SK-N-SH (cell line): ENCODE measurements around the gene PODNL1. TPM values are rescaled to one million over a fixed set of nuclear protein-coding genes. Genes with fewer than 3 reads are reported as not detected.

ENCODE experiments used
- CTCF ChIA-PET: fragments of 300-600, 350-600 bp; formaldehyde crosslinking; extraction: SDS; loops from one replicate; lab custom pipeline; 2021; lab: Yijun Ruan, JAX
- POLR2A ChIA-PET: fragments of 350-600 bp; sonication (Branson Sonifier 250); formaldehyde crosslinking; extraction: SDS; loops from one replicate; lab custom pipeline; 2020; ENCODE audit warnings: antibody characterized with exemption, inconsistent platforms; lab: Yijun Ruan, JAX
- DNase-seq: peaks from one replicate; pipeline ENCODE4 v3.0.0; 2012
- H2AFZ ChIP-seq: fragments of 200-600 bp; sonication (generic); 2 replicates; pipeline ENCODE4 v1.8.1; 2016; ENCODE audit warnings: antibody characterized with exemption, mild to moderate bottlenecking, low read depth
- H3F3A ChIP-seq: fragments of 200-600 bp; sonication (generic); replicated peaks from 2 replicates; pipeline ENCODE3; 2016; ENCODE audit warnings: antibody characterized with exemption, mild to moderate bottlenecking; ENCODE audit not compliant: insufficient read depth
- H3K27ac ChIP-seq, 2 experiments: fragments of 200-500 bp in 1 of 2; fragments of 200-600 bp in 1 of 2; sonication (Bioruptor generic) in 1 of 2; sonication (generic), shearing (Covaris generic) in 1 of 2; 2 replicates each; pipeline versions ENCODE4 v1.5.1 to v1.6.1; 2014 to 2016; ENCODE audit warnings: low read depth in 2 of 2, inconsistent platforms in 1 of 2, low read length in 1 of 2, mild to moderate bottlenecking in 1 of 2, mixed read lengths in 1 of 2
- H3K27me3 ChIP-seq: fragments of 200-600 bp; sonication (generic), shearing (Covaris generic); 2 replicates; pipeline ENCODE4 v1.6.1; 2016; ENCODE audit warnings: mixed run types; ENCODE audit not compliant: insufficient read depth
- H3K36me3 ChIP-seq, 2 experiments: fragments of 200-500 bp in 1 of 2; fragments of 200-600 bp in 1 of 2; sonication (Bioruptor generic) in 1 of 2; sonication (generic) in 1 of 2; replicated peaks in 1 of 2; 2 replicates each; pipeline versions ENCODE3 to v1.5.1; 2014 to 2016; ENCODE audit warnings: low read length in 1 of 2, mild to moderate bottlenecking in 1 of 2; ENCODE audit not compliant: insufficient read depth in 2 of 2, control insufficient read depth in 1 of 2
- H3K4me1 ChIP-seq, 2 experiments: fragments of 200-500 bp in 1 of 2; fragments of 200-600 bp in 1 of 2; sonication (Bioruptor generic) in 1 of 2; sonication (generic), shearing (Covaris generic) in 1 of 2; 2 replicates each; pipeline versions ENCODE4 v1.5.1 to v1.6.1; 2014 to 2016; ENCODE audit warnings: low read depth in 1 of 2, low read length in 1 of 2, mixed run types in 1 of 2; ENCODE audit not compliant: insufficient read depth in 2 of 2, control insufficient read depth in 1 of 2
- H3K4me2 ChIP-seq: fragments of 200-600 bp; sonication (generic), shearing (Covaris generic); 2 replicates; pipeline ENCODE4 v1.6.1; 2017; ENCODE audit warnings: mixed run types
- H3K4me3 ChIP-seq, 2 experiments: fragments of 200-500 bp in 1 of 2; fragments of 200-600 bp in 1 of 2; sonication (Bioruptor generic) in 1 of 2; sonication (generic), shearing (Covaris generic) in 1 of 2; 2 replicates each; pipeline versions ENCODE4 v1.5.1 to v1.8.1; 2014 to 2016; ENCODE audit warnings: low read depth in 2 of 2, inconsistent platforms in 1 of 2, low read length in 1 of 2, mild to moderate bottlenecking in 1 of 2, mixed read lengths in 1 of 2, moderate library complexity in 1 of 2
- H3K79me2 ChIP-seq: fragments of 200-600 bp; sonication (generic); 2 replicates; pipeline ENCODE4 v1.8.1; 2017; ENCODE audit warnings: mild to moderate bottlenecking; ENCODE audit not compliant: insufficient read depth
- H3K9ac ChIP-seq: fragments of 200-600 bp; sonication (generic); 2 replicates; pipeline ENCODE4 v1.6.1; 2017; ENCODE audit warnings: mixed run types
- H3K9me2 ChIP-seq: fragments of 200-600 bp; sonication (generic); 2 replicates; pipeline ENCODE4 v1.6.1; 2017; ENCODE audit warnings: mixed run types
- H3K9me3 ChIP-seq: fragments of 200-600 bp; sonication (generic); 2 replicates; pipeline ENCODE4 v1.6.1; 2017; ENCODE audit warnings: mixed run types, mild to moderate bottlenecking, moderate library complexity
- H4K20me1 ChIP-seq: fragments of 200-600 bp; sonication (generic); 2 replicates; pipeline ENCODE4 v1.6.1; 2017; ENCODE audit warnings: mild to moderate bottlenecking, mixed run types; ENCODE audit not compliant: insufficient read depth
- ELF1 ChIP-seq: IDR thresholded peaks from 2 replicates; pipeline ENCODE4 v1.4.0; 2012
- EP300 ChIP-seq, 2 experiments: IDR thresholded peaks; 2 replicates each; pipeline versions ENCODE4 v1.4.0 to v1.6.1; 2012; ENCODE audit warnings: borderline replicate concordance in 1 of 2, low read depth in 1 of 2, low read length in 1 of 2
- GABPA ChIP-seq: IDR thresholded peaks from 2 replicates; pipeline ENCODE4 v1.4.0; 2012; ENCODE audit warnings: low read depth, mild to moderate bottlenecking
- JUND ChIP-seq: IDR thresholded peaks from 2 replicates; pipeline ENCODE4 v1.4.0; 2012
- MXI1 ChIP-seq: IDR thresholded peaks from 2 replicates; pipeline ENCODE4 v1.6.1; 2012; ENCODE audit warnings: mild to moderate bottlenecking, low read depth, low read length, improper control_type of control experiment
- NRF1 ChIP-seq: IDR thresholded peaks from 2 replicates; pipeline ENCODE4 v1.6.1; 2012; ENCODE audit warnings: low read depth, mild to moderate bottlenecking, low read length
- RAD21 ChIP-seq: IDR thresholded peaks from 2 replicates; pipeline ENCODE4 v1.6.1; 2012; ENCODE audit warnings: mild to moderate bottlenecking, low read length
- RCOR1 ChIP-seq: fragments of 150-350 bp; IDR thresholded peaks from 2 replicates; pipeline ENCODE4 v1.6.1; 2017; ENCODE audit warnings: antibody characterized with exemption, low read length
- RFX5 ChIP-seq: IDR thresholded peaks from 2 replicates; pipeline ENCODE4 v1.6.1; 2012; ENCODE audit warnings: mild to moderate bottlenecking, improper control_type of control experiment, low read length
- RXRA ChIP-seq: IDR thresholded peaks from 2 replicates; pipeline ENCODE4 v1.4.0; 2012; ENCODE audit warnings: low read depth, mild to moderate bottlenecking, borderline replicate concordance
- TAF1 ChIP-seq: IDR thresholded peaks from 2 replicates; pipeline ENCODE4 v1.6.1; 2012; ENCODE audit warnings: low read depth, mild to moderate bottlenecking, low read length, moderate library complexity, borderline replicate concordance
- TCF12 ChIP-seq: IDR thresholded peaks from 2 replicates; pipeline ENCODE4 v1.4.0; 2012
- TEAD4 ChIP-seq: IDR thresholded peaks from 2 replicates; pipeline ENCODE4 v1.4.0; 2012; ENCODE audit warnings: mild to moderate bottlenecking, borderline replicate concordance; ENCODE audit not compliant: insufficient read depth
- WGBS: methylation state at CpG from one replicate; pipeline ENCODE4 v1.1.6; 2017; ENCODE audit warnings: low lambda C conversion rate; 5-methylcytosine and 5-hydroxymethylcytosine counted together
- polyA plus RNA-seq, 3 experiments: library from polyadenylated mRNA; depleted of rRNA; stranded (reverse); fragments of >200 nt; gene quantifications; 2 replicates each; pipeline ENCODE4 v1.2.3, GENCODE V29; 2012
- TF ChIP-seq, protein P1 (sequence below): IDR thresholded peaks from 2 replicates; pipeline ENCODE4 v1.6.1; 2012; ENCODE audit warnings: mild to moderate bottlenecking, low read depth, low read length, moderate library complexity
- TF ChIP-seq, protein P2 (sequence below): fragments of 200-600 bp; sonication (generic); IDR thresholded peaks from 2 replicates; pipeline ENCODE4 v1.6.1; 2017; ENCODE audit warnings: antibody characterized with exemption, mild to moderate bottlenecking, moderate library complexity
- TF ChIP-seq, protein P3 (sequence below): fragments of 150-350 bp; IDR thresholded peaks from 2 replicates; pipeline ENCODE4 v1.6.1; 2016; ENCODE audit warnings: mild to moderate bottlenecking, low read depth, low read length
- TF ChIP-seq, protein P4 (sequence below): IDR thresholded peaks from 2 replicates; pipeline ENCODE4 v1.4.0; 2012; ENCODE audit warnings: low read depth, borderline replicate concordance

The PODNL1 gene
- polyA plus RNA-seq, 1 of the 3 experiments (the other 2 are of a cell fraction): 7.5 TPM

DNA sequence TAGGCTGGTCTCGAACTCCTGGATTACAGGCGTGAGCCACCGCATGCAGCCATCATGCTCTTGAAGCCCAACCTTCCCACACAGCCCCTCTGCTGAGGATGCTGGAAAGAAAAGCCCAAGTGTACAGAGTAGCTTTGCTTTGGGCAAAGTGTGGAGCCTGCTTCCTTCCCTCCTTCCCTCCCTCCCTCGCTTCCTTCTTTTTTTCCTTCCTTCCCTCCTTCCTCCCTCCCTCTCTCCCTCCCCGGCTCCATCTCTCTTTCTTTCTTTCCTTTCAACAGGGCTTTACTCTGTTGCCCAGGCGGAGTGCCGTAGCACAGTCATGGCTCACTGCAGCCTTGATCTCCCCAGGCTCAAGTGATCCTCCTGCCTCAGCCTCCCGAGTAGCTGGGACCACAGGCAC is 29.5 kb downstream of the PODNL1 start (continued):
- TF ChIP-seq, protein P1, sequence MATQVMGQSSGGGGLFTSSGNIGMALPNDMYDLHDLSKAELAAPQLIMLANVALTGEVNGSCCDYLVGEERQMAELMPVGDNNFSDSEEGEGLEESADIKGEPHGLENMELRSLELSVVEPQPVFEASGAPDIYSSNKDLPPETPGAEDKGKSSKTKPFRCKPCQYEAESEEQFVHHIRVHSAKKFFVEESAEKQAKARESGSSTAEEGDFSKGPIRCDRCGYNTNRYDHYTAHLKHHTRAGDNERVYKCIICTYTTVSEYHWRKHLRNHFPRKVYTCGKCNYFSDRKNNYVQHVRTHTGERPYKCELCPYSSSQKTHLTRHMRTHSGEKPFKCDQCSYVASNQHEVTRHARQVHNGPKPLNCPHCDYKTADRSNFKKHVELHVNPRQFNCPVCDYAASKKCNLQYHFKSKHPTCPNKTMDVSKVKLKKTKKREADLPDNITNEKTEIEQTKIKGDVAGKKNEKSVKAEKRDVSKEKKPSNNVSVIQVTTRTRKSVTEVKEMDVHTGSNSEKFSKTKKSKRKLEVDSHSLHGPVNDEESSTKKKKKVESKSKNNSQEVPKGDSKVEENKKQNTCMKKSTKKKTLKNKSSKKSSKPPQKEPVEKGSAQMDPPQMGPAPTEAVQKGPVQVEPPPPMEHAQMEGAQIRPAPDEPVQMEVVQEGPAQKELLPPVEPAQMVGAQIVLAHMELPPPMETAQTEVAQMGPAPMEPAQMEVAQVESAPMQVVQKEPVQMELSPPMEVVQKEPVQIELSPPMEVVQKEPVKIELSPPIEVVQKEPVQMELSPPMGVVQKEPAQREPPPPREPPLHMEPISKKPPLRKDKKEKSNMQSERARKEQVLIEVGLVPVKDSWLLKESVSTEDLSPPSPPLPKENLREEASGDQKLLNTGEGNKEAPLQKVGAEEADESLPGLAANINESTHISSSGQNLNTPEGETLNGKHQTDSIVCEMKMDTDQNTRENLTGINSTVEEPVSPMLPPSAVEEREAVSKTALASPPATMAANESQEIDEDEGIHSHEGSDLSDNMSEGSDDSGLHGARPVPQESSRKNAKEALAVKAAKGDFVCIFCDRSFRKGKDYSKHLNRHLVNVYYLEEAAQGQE: no peak
- TF ChIP-seq ELF1 (no peak), JUND (no peak), GABPA (no peak), TAF1 (no peak), RFX5 (no peak), TCF12 (no peak)
- TF ChIP-seq, protein P2, sequence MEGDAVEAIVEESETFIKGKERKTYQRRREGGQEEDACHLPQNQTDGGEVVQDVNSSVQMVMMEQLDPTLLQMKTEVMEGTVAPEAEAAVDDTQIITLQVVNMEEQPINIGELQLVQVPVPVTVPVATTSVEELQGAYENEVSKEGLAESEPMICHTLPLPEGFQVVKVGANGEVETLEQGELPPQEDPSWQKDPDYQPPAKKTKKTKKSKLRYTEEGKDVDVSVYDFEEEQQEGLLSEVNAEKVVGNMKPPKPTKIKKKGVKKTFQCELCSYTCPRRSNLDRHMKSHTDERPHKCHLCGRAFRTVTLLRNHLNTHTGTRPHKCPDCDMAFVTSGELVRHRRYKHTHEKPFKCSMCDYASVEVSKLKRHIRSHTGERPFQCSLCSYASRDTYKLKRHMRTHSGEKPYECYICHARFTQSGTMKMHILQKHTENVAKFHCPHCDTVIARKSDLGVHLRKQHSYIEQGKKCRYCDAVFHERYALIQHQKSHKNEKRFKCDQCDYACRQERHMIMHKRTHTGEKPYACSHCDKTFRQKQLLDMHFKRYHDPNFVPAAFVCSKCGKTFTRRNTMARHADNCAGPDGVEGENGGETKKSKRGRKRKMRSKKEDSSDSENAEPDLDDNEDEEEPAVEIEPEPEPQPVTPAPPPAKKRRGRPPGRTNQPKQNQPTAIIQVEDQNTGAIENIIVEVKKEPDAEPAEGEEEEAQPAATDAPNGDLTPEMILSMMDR: no peak

DNA sequence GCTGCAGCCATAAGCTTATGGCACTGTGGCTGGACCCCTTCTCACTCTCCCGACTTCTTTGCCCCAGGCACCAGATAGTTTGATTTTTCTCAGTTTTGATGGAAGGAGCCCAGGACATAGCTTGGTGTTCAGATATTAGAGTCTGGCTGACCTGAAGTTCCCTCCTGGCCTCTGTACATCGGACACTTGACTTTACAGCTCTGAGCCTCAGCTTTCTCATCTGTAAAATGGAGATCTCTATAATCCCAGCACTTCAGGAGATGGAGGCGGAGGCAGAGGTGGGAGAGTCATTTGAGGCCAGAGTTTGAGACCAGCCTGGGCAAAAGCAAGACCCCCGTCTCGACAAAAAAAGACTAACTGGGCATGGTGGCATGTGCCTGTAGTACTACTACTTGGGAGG is 31.3 kb downstream of the PODNL1 start:
- Histone ChIP-seq H3K9me3 (no peaks in the 10 kb centered on the region), H3K79me2 (0 out of 2 replicates have a peak, but pooled peaks cover 10% of the 10 kb centered on the region), H3K4me1 (peaks cover 0 to 9% of the 10 kb centered on the region in 2 experiments; a peak in 1 of 4 replicates), H3K4me3 (peak overlapping the region; percentile 65 to 79), H4K20me1 (no peaks in the 10 kb centered on the region), H2AFZ (peak overlapping the region; percentile 91; the same call in 1 of the 2 replicates), H3K4me2 (peak overlapping the region; percentile 83), H3K27ac (no peak overlapping the region), H3F3A (peaks cover 6% of the 10 kb centered on the region), H3K36me3 (peaks cover 0 to 2% of the 10 kb centered on the region in 2 experiments), H3K27me3 (no peaks in the 10 kb centered on the region), H3K9ac (0 out of 2 replicates have a peak overlapping the region, but pooled peaks have one; percentile 75), H3K9me2 (no peaks in the 10 kb centered on the region)
- POLR2A ChIA-PET: no interaction called here
- no peak for DNase-seq
- 87% methylated on average over 5 of the region's 5 CpGs for WGBS
- CTCF ChIA-PET: interaction anchor here (0.9 to 2.3 kb wide), 7 partner anchors 14 to 167 kb away, joined by 3 to 6 read pairs (median 3); partner anchors contain the start of genes IL27RA, MISP3 and PODNL1
- TF ChIP-seq EP300 (IDR thresholded peaks at IDR 0.05; ENCODE audit: borderline replicate concordance in 1 of 2, low read depth in 1 of 2, low read length in 1 of 2) (no peak), RCOR1 (no peak), TEAD4 (no peak), TAF1 (no peak), ELF1 (no peak), RXRA (no peak), MXI1 (no peak), JUND (no peak), RAD21 (no peak), NRF1 (no peak)
- TF ChIP-seq, protein P3, sequence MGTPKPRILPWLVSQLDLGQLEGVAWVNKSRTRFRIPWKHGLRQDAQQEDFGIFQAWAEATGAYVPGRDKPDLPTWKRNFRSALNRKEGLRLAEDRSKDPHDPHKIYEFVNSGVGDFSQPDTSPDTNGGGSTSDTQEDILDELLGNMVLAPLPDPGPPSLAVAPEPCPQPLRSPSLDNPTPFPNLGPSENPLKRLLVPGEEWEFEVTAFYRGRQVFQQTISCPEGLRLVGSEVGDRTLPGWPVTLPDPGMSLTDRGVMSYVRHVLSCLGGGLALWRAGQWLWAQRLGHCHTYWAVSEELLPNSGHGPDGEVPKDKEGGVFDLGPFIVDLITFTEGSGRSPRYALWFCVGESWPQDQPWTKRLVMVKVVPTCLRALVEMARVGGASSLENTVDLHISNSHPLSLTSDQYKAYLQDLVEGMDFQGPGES: no peak
- TF ChIP-seq, protein P1: no peak
- TF ChIP-seq, protein P2: no peak
- TF ChIP-seq, protein P4, sequence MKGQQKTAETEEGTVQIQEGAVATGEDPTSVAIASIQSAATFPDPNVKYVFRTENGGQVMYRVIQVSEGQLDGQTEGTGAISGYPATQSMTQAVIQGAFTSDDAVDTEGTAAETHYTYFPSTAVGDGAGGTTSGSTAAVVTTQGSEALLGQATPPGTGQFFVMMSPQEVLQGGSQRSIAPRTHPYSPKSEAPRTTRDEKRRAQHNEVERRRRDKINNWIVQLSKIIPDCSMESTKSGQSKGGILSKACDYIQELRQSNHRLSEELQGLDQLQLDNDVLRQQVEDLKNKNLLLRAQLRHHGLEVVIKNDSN: no peak
